IPS-15b (cell line): ENCODE measurements around the gene CAB39.

Source experiments
- H3K27me3 ChIP-seq: one replicate; pipeline ENCODE4 v1.6.1; 2013; ENCODE audit warnings: low read length; ENCODE audit not compliant: control insufficient read depth, insufficient read depth
- H3K36me3 ChIP-seq: one replicate; pipeline ENCODE4 v1.6.1; 2013; ENCODE audit warnings: low read length; ENCODE audit not compliant: control insufficient read depth, insufficient read depth
- H3K4me1 ChIP-seq: one replicate; pipeline ENCODE4 v1.6.1; 2013; ENCODE audit warnings: mild to moderate bottlenecking, low read length; ENCODE audit not compliant: control insufficient read depth, insufficient read depth
- H3K4me3 ChIP-seq: one replicate; pipeline ENCODE4 v1.5.1; 2013; ENCODE audit warnings: low read depth, low read length
- H3K9ac ChIP-seq: one replicate; pipeline ENCODE4 v1.6.1; 2013; ENCODE audit warnings: low read depth, mild to moderate bottlenecking, low read length
- H3K9me3 ChIP-seq: one replicate; pipeline ENCODE4 v1.6.1; 2013; ENCODE audit warnings: mild to moderate bottlenecking, low read length; ENCODE audit not compliant: control insufficient read depth, insufficient read depth

Gene CAB39

DNA sequence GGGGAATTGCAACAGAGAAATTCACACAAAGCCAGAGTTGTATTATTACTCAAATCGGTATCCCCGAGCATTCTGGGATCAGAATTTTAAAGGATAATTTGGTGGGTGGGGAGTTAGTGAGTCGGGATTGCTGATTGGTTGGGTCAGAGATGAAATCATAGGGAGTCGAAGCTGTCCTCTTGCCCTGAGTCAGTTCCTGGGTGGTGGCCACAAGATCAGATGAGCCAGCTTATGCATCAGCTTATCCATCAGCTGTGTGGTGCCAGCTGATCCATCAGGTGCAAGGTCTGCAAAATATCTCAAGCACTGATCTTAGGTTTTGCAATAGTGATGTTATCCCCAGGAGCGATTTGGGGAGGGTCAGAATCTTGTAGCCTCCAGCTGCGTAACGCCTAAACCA, 117.8 kb downstream of the CAB39 start:
- no peak overlapping the region for H3K4me3 ChIP-seq
- no peaks in the 10 kb centered on the region for H3K9me3 ChIP-seq

DNA sequence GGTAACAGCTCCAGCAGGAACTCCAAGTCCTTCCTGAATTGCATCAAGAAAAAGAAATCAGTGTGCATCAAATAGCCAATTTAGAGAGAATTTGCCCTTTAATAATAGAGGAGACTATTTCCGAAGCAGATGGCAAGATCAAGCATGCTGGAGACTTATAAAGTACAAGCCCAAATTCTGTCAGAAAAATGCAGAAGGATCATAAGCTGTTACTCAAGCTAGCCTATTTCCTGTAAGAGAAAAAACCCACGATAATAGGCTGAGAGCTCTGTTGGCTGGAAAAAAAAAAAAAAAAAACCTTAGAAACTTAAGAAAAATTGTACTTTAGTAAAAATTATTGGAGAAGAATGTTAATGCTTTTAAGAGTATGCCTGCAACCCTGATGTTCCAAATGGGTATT, 127.7 kb downstream of the CAB39 start:
- Histone ChIP-seq H3K4me1 (no peaks in the 10 kb centered on the region), H3K27me3 (peaks cover 2% of the 10 kb centered on the region), H3K4me3 (no peak overlapping the region), H3K9ac (no peak overlapping the region), H3K36me3 (no peaks in the 10 kb centered on the region), H3K9me3 (no peaks in the 10 kb centered on the region)

More for the DNA sequence above, 117.8 kb downstream of the CAB39 start:
- peaks cover 2% of the 10 kb centered on the region for H3K27me3 ChIP-seq
- H3K36me3 ChIP-seq: no peaks in the 10 kb centered on the region
- H3K9ac ChIP-seq: no peak overlapping the region
- no peaks in the 10 kb centered on the region for H3K4me1 ChIP-seq

DNA sequence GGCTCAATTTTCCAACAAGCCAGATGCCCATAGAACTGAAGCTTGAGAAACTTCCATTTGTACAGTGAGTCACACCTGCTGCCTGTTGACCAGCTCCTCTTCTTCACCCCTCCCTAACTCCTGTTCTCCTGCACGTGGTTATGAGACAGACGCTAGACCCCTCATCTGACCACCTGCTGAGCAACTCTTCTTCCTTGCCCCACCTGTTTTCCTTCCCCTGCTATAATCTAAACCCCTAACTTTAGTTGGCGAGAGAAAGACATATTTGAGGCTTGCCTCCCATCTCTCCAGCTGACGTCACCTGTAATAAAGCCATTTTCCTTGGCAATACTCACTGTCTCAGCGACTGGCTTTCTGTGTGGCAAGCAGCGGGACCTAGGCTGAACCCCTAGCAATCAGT, 129.8 kb downstream of the CAB39 start:
- Histone ChIP-seq H3K4me3 (no peak overlapping the region), H3K36me3 (no peaks in the 10 kb centered on the region), H3K9ac (no peak overlapping the region), H3K9me3 (no peaks in the 10 kb centered on the region), H3K27me3 (peaks cover 3% of the 10 kb centered on the region), H3K4me1 (no peaks in the 10 kb centered on the region)

DNA sequence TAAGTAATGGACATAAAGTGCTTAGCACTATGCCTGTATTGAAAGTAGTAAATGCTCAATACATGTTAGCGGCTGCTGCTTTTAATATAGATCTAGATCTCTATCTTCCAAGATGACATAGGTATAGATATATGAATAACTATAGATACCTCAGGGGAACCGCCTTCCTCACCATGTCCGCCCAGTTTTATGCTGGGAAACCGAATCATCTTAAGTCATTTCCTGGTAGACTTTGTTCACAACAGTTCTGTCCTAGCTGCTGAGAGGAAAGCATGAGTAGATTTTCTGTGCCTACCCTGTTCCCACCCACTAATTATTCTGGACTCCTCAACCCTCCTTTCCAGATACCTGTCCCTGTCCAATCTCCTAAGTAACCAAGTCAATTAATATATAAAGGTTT, 130.5 kb downstream of the CAB39 start:
- Histone ChIP-seq H3K27me3 (peaks cover 3% of the 10 kb centered on the region), H3K9me3 (no peaks in the 10 kb centered on the region), H3K4me1 (no peaks in the 10 kb centered on the region), H3K36me3 (no peaks in the 10 kb centered on the region), H3K9ac (no peak overlapping the region), H3K4me3 (no peak overlapping the region)

DNA sequence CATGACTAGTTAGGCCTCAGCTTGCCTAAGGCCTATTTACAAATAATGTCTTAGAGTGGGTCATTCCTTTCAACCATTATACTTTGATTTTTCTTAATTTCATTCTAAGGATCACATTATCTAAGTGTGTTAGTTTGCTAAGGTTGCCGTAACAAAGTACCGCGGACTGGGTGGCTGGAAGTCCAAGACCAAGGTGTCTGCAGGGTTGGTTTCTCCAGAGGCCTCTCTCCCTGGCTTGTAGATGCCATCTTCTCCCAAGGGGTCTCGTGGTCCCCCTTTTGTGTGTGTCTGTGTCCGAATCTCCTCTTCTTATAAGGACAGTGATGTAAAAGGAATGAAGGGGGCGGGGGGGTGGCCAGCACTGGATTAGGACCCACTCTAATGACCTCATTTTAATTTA, 133.7 kb downstream of the CAB39 start:
- Histone ChIP-seq H3K4me1 (no peaks in the 10 kb centered on the region), H3K9ac (no peak overlapping the region), H3K4me3 (no peak overlapping the region), H3K27me3 (peaks cover 13% of the 10 kb centered on the region), H3K36me3 (no peaks in the 10 kb centered on the region), H3K9me3 (no peaks in the 10 kb centered on the region)

DNA sequence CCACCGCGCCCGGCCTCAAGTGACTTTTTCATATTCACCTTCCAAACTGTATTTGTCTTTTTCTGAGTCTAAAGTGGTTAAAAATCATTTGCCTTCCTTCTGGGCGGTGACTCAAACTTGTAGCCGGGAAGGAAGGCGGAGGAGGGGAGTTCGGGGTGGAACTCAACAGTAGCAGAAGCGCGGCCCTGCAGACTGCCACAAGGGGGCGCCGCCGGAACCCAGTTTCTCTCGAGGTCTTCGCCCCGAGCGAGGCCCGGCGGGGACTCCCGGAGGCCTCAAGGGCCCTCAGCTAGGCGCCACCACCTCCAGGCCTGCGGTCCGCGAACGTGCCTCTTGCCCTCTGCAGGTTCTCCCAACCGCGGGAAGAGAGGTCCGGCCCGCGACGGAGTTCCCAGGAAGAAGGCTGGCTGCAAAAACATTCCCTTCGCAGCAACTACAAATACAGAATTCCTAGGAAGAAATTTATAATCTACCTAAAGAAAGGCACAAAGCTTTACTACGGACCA, 135.3 kb downstream of the CAB39 start:
- peaks cover 13% of the 10 kb centered on the region for H3K27me3 ChIP-seq
- H3K4me3 ChIP-seq: no peak overlapping the region
- H3K9ac ChIP-seq: no peak overlapping the region

DNA sequence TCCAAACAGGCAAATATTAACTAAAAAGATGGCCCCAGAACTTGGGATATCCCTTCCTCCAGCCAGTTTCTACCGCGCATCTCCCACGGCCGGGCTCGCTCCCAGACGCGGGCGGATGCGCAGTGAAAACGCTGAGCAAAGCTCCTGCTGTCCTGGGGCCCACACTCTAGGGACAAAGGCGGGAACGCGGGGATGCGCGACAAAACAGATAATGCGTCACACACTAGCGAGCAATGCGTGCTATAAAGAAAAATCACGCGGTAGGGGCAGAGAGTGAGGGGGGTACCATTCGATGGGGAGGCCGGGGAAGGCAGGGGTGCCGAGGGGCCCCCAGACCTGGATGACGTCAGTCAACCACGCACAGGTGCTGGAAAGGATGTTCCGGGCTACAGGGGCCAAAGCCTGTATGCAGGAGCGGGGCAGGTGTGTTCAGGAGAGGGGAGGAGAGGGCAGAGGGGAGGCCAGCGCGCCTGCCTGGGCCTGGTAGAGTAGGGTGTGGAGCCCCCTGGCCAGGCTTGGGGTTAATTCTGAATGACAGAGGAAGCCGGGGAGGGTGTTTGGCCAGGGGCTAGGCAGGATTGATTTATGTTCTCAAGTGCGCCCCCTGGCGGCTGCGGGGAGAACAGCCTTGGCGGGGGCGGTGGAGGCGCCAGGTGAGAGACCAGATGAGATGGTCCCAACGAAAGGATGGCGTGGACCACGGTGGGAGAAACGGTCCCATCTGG, 137.2 kb downstream of the CAB39 start:
- Histone ChIP-seq H3K4me3 (no peak overlapping the region), H3K4me1 (no peaks in the 10 kb centered on the region), H3K9ac (no peak overlapping the region), H3K36me3 (no peaks in the 10 kb centered on the region), H3K27me3 (peaks cover 13% of the 10 kb centered on the region), H3K9me3 (no peaks in the 10 kb centered on the region)

More for the DNA sequence above, 135.3 kb downstream of the CAB39 start:
- H3K36me3 ChIP-seq: no peaks in the 10 kb centered on the region
- H3K9me3 ChIP-seq: no peaks in the 10 kb centered on the region
- no peaks in the 10 kb centered on the region for H3K4me1 ChIP-seq

DNA sequence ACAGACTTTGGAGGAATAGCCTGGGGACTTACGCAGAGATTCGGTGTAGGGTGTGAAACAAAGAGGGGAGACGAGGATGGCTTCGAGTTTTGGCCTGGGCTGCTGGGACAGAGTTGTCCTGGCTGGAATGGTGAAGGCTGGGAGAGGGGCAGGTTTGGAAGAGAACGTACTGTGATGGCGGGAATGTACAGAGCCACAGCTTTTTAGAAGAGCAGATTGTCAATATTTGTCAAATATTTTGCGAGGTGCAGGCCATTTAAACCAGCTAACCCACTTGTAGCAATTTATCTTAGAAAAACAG, 137.7 kb downstream of the CAB39 start:
- H3K9me3 ChIP-seq: no peaks in the 10 kb centered on the region
- H3K36me3 ChIP-seq: no peaks in the 10 kb centered on the region
- H3K4me3 ChIP-seq: no peak overlapping the region
- no peaks in the 10 kb centered on the region for H3K4me1 ChIP-seq
- H3K27me3 ChIP-seq: peaks cover 11% of the 10 kb centered on the region
- H3K9ac ChIP-seq: no peak overlapping the region

DNA sequence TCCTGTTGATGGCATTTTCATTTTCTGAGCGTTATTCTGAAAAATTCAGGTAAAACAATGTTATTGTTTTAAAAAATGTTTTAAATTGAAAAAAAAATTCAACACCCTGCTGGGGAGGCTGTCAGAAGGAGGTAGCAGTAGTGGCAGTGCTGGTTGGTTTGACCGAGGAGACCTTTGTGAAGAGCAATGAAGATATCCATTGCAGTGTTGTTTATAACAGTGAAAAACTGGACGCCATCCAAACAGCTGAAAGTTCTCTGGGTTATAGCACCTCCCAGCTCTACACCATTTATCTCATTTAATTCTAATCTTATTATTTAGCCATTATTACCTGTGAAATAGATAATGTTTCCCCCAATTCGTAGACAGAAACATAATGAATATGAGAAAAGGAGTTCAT, 139.5 kb downstream of the CAB39 start:
- Histone ChIP-seq H3K9ac (no peak overlapping the region), H3K27me3 (peaks cover 10% of the 10 kb centered on the region), H3K9me3 (no peaks in the 10 kb centered on the region), H3K4me3 (no peak overlapping the region), H3K36me3 (no peaks in the 10 kb centered on the region), H3K4me1 (no peaks in the 10 kb centered on the region)

DNA sequence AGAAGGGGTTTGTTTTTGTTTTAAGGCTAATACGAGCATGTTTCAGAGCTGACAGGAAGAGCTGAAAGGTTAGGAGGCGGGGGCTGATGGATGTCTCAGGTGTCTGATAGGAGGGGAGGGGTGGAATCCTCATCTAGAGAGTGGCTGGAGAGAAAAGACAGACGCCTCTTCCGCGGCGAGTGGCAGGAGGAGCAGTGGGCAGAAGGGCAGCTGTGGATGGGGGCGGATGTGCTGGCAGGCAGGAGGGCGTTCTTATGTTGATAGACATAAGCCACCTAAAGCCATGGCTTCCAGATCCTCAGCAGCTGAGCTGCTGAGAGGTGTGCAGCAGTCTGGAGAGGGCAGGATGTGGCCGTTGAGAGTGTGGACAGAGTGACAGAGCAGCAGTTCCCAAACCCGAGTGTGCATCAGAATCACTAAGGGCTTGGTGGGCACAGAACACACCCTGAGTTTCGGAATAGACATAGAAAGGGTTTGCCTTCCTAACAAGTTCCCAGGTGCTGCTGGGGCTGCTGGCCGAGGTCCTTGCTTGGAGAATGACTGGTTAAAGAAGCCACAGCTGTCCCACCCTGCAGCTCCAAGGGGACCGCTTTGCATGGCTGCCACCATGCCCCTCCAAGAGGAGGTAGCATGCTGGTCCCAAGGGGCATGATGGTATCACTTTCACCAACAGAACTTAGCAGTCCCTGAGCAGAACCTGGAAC, 149.1 kb downstream of the CAB39 start:
- H3K9ac ChIP-seq: no peak overlapping the region

DNA sequence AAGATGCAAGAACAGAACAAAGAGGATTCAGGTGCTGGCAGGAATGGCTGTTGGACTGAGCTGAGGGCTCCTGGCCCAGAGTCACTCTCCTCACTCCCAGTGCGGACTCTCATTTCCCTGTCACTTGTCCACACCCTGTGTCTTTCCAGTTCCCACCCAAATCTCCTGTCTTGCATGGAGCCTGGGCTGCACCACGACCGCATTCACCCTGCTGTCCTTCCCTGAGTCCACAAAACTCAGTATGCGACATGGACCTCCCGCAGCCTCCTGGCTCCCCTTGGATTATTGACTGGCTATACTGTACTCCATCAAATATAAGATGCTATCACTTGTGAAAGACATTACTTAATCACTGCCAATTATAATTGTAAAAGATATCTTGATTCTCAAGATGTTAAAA, 149.7 kb downstream of the CAB39 start:
- H3K4me3 ChIP-seq: no peak overlapping the region
- H3K27me3 ChIP-seq: peaks cover 15% of the 10 kb centered on the region
- H3K9ac ChIP-seq: no peak overlapping the region
- H3K9me3 ChIP-seq: no peaks in the 10 kb centered on the region
- peaks cover 16% of the 10 kb centered on the region for H3K4me1 ChIP-seq
- H3K36me3 ChIP-seq: no peaks in the 10 kb centered on the region

More for the DNA sequence above, 149.1 kb downstream of the CAB39 start:
- Histone ChIP-seq H3K4me3 (no peak overlapping the region), H3K27me3 (peaks cover 15% of the 10 kb centered on the region), H3K4me1 (peaks cover 13% of the 10 kb centered on the region), H3K9me3 (no peaks in the 10 kb centered on the region), H3K36me3 (no peaks in the 10 kb centered on the region)

DNA sequence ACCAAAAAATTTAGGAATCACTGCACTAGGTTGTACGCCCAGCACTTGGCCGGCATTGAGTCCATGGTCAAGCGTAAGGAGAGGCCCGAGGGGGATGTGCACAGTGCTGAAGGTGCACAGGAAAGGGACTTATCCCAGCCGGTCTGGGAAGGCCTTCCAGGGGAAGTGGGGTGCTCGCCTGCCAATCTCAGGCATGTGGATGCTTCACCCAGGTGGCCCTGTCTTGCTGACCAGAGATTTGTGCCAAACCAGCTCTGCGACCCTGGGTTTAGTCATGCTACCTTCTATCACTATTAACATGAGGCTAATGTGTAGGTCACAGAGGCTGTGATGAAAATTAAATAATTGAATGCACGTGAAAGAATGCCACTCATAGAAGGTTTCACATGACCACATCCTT, 150.4 kb downstream of the CAB39 start:
- no peak overlapping the region for H3K9ac ChIP-seq
- H3K27me3 ChIP-seq: peaks cover 15% of the 10 kb centered on the region
- no peaks in the 10 kb centered on the region for H3K9me3 ChIP-seq
- peaks cover 16% of the 10 kb centered on the region for H3K4me1 ChIP-seq
- no peaks in the 10 kb centered on the region for H3K36me3 ChIP-seq
- H3K4me3 ChIP-seq: no peak overlapping the region
